Heart left ventricle (tissue), 13 donors: Measurements from ENCODE around the gene GCNT2.
A peak's percentile ranks its signal among the peaks of the same experiment; 100 is the strongest.

ENCODE experiments used
- CTCF ChIP-seq, 12 donors: fragments of 200-600 bp; sonication (generic) in 4 of 12; IDR thresholded peaks; one replicate each; pipeline versions ENCODE4 v1.5.0 to v1.8.0; 2018 to 2022; ENCODE audit warnings: antibody characterized with exemption in 12 of 12, mild to moderate bottlenecking in 5 of 12
- POLR2A ChIP-seq, 2 donors: fragments of 450-650 bp; IDR thresholded peaks; one replicate each; pipeline ENCODE4 v1.6.1; 2017; ENCODE audit warnings: antibody characterized with exemption in 2 of 2, mild to moderate bottlenecking in 2 of 2, moderate library complexity in 2 of 2
- donor health status: ischemic (EF 13 %, LVEDD 7.1; RV severe dilation, severe dysfunction).
- donor health status: DM: no; HTN: yes; CAD: no.
- donor health status: DM: no; HTN: no; CAD: no.
- donor health status: ischemic (EF 25% LVEDD 6.9; RV normal size, moderate dysfunction).
- donor health status: ischemic (EF 25% LVEDD 5.7; RV mildly dilated, moderate dysfunction).
- donor health status: ischemic (EF 35%, LVEDD 5.7; RV mildly dilated, moderate dysfunction).
- donor health status: nonischemic (EF 11% LVEDD 7.7; RV severe dilation, severe dysfunction).
- donor health status: DM: yes; HTN: yes; CAD: no.
- donor health status: PGD.
- donor health status: ischemic (EF 29% LVEDD 5.4; RV normal size, mild dysfunction).
- donor health status: nonischemic (EF 23%, LVEDD 6.1; RV moderate dilation, normal function).

GRCh38 chr6:10478187-10479040, 42.7 kb upstream of the GCNT2 start:
- TF ChIP-seq CTCF (IDR thresholded peaks at IDR 0.05) (peak; percentile 41 to 62 (median 58)), POLR2A (IDR thresholded peaks at IDR 0.05) (no peak)
